OCI-M1 (cell line): ENCODE measurements around the gene FAM107A.
"Not testable (repeated sequence)": the region's sequence is repeated elsewhere in the genome, so short reads cannot be mapped to it uniquely, and the experiment has no call there.

Experiments used
- DNase-seq: peaks from one replicate; lab custom pipeline; 2025; lab: John Stamatoyannopoulos, UW

Gene FAM107A

DNA sequence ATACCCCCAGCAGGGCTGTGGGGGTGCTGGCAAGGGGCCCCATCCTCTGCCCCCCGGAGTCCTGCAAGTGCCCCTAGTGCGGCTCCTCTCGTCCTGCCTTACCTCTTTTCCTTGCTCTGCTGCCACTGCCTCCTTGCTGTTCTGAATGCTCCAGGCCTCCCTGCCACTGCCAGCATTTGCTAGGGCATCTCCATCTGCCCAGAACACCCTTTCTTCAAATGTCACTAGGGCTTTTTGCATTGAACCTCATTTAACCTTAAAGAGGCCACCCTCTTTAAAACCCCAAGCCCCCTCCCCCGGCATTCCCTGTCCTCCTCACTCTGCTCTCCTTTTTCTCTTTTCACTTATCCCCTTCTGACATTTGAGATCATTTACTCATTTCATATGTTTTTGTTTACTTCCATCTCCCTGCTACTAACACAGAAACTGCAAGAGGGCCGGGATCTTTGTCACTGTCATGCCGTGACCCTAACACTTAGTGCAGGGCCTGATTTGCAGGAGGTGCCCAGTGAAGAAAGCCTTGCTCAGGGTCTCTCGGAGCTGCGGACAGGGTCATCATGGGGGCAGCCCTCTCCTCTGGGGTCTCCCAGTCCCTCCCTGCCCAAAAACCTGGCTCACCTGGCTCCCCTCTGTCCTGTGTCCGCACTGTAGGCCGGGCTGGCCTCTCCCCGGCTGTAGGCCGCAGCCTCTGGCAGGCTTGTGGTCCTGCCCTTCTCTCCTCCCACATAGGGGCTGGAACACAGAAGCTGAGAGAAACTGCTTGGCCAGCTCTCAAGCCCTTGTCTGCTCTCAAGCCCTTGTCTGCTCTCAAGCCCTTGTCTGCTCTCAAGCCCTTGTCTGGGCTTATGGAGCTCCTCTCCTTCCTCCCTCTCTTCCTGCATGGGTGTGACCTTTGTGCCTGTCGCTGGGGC is 40.4 kb downstream of the FAM107A start, which contains the start of gene ACOX2:
Gene ACOX2, minus strand, starts transcription at position 690 of the 911 bp plus-strand sequence. CDS start 2,084 bp downstream, outside the sequence.
- DNase-seq, result no peak

DNA sequence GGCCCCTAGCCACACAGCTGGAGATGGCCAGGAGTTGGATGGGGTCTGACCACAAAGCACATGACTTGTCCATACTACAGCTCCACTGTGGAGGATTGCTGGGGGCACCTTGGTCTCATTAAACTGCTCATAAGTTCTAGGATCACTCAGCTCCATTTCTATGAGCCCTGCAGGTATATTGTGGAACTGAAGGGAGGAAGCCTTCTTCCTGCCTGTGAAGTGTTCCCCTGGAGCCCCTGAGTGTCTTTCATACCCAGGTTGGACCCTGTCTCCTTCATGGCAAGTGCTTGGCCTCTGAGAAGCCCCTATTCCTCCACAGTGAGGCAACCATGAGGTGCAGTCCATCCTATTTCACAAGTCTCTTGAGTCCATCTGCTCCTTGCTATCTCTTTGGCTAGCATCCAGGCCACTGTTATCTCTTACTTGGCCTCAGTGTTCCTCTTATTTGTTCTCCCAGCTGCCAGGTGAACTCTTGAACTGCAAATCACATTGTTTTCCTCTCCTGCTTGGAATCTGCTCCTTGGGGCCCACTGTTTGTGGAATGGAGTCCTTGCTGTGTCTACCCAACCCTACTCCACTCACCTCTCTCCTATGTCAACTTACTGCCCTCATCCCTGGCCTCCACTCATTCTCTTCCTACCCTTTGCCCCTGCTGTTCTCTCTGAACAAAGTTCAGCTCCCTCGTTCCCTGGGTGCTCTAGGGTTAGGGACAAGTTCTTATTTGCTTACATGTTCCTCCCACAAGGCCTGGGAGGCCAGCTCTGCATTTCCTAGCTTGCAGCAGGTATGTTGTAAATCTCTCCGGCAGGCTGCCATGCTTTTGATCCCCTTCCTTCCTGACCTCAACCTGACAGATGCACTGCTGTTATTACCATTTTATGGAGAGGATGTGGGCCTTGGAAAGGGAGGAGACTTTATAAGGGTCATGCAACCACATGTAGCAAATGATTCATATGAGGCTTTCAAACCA is 41.4 kb downstream of the FAM107A start:
- DNase-seq, result peak; percentile 54

- no peak for DNase-seq
Observed at GRCh38 chr3:58534592-58535494, 42.3 kb downstream of the FAM107A start.

DNA sequence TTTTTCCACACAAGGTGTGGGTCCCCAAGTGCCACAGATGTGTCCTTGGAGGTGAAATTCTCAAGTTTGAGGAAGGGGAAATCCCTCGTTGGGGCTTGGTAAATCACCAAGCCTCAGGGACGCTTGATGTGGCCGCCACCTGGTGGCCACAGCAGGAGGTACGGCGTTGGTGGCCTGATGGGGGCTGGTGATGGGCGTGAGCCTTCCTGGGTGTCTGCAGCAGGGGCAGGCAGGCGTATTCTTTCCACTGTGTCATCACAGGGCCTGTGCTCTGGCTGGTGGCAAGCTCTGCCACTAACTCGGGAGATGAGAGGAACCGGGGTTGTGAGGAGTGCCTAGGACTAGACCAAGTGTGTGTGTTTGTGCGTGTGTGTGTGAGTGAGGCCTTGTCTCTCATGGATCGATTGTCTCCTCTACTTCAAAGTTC is 44.4 kb downstream of the FAM107A start:
- peak; percentile 86 for DNase-seq

- DNase-seq, result no peak
Observed at GRCh38 chr3:58531956-58532355, 45.2 kb downstream of the FAM107A start.

- no peak for DNase-seq
Observed at GRCh38 chr3:58531555-58531954, 45.6 kb downstream of the FAM107A start.

DNA sequence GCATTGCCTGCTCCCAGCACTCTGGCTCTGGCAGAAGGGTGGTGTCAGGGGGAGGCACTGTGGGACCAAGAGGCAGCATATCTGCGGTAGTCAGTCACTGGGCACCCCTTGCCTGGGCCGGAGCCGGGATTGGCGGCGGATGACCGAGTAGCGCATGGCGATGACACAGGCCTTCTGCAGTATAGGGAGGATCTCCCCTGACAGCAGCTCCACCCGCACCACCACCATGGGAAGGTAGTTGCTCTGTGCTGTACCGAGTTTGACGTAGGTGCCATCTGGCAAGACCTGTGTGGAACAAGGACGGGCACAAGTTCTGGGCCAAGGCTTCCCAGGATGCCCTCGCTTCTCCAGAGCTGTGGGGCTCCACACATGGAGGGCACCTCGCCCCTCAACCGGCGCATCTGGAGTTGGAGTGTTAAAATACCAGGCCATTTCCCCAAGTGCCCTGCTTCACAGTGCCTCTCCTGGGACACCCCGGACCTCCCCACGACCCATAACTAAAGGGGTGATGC is 46.8 kb downstream of the FAM107A start:
- DNase-seq, result no peak

- DNase-seq, result peak; percentile 74
Observed at GRCh38 chr3:58529516-58530353, 47.5 kb downstream of the FAM107A start.

- no peak for DNase-seq
Observed at GRCh38 chr3:58528629-58529028, 48.6 kb downstream of the FAM107A start.

- DNase-seq, result not testable (repeated sequence)
Observed at GRCh38 chr3:58527440-58527839, 49.8 kb downstream of the FAM107A start.

DNA sequence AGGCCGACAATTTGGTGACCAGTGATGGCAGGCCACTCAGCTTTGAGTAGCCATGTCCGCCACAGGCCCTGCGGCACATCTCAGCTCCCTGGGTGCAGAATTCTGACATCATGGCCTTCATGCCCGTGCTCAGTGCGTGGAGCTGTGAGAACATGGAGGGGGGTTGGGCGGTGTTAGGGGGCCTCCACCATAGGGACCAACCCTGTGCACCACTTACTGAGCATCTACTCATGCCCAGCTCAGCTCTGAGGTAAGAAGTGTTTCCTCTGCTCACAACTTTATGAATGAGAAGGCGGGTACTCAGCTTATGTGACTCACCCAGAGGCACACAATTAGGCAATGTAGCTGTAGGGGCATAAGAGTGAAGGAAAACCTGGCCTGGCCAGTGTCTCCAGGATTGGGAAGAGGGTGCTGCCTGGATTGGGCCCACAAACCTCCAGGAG is 50.7 kb downstream of the FAM107A start:
- peak; percentile 7 for DNase-seq

- DNase-seq, result no peak
Observed at GRCh38 chr3:58524326-58524888, 52.8 kb downstream of the FAM107A start.

DNA sequence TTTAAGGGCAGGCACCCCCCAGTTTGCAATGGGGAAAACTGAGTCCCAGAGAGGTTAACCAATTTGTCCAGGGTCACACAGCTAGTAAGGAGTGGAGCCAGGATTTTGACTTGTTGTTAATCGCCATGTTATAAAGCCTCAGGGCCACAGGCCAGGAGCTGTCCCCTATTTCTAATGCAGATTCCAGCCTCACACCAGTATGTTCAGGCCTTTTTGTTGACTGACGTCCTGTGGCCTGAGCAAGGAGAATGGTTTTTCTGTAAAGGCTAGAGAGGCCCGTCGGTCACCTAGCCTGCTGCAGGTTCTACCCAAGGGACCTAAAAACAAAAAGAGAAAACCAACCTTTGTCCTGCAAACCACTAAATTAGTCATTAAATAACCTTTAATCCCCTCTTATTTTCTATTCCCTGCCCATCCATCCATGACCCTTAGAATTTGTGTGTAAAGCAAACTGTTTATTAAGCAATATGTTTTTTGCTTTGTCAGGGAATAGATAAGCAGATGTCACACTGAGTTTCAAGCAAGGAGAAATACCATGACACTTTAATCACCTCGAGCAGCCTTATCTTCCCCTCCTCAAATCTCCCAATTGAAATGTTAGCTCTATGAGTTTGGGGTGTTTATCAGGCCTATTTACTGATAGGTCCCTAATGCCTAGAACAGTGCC is 54.3 kb downstream of the FAM107A start:
- peak; percentile 19 for DNase-seq

DNA sequence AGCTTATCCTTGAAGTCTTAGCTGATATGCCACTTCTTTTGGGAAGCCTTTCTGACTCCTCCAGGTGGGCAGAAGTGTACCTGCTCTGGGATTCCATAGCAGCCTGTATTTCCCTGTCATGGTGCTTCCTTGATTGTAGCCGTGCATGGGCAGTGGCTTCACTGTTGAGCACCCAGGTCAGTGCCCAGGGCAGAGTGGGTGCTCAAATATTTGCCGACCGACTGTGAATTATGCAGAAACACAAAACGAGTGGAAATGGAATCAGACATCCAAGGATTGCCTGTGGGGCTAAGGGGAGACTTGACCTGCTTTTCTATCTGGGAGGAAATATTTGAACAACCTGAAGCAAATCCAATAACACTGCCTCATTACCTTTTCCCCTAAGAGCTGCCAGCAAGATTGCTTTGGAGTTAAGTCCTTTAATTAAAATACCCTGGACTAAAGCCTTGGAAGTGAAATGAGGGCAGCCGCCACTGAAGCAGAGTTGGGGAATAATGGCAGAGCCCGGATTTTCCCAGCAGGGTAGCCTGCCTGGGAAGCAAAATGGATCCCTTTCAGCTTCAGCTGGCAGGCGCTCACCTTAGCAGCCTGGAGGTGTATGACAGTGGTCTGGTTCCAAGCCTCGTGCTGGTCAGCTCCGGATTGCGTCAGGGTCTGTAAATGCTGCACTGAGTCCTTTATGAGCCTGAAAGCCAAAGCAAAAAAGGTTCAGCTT is 55.1 kb downstream of the FAM107A start:
- no peak for DNase-seq

GRCh38 chr3:58521336-58521670 is 55.9 kb downstream of the FAM107A start:
- DNase-seq, result no peak

GRCh38 chr3:58520403-58521335 is 56.5 kb downstream of the FAM107A start:
- peak; percentile 39 for DNase-seq

GRCh38 chr3:58519668-58520402 is 57.4 kb downstream of the FAM107A start:
- no peak for DNase-seq
